Measurements from ENCODE around the gene HLA-F. TPM values are rescaled to one million over a fixed set of nuclear protein-coding genes. Genes with fewer than 3 reads are reported as not detected.
A peak's percentile ranks its signal among the peaks of the same experiment; 100 is the strongest.

HLA-F gene
- total RNA-seq, 6 experiments from 2014 or later, result 9.8 to 41.3 (median 26.4) TPM

GRCh38 chr6:29685718-29686326, 37.4 kb upstream of the HLA-F start:
- intact Hi-C loops (cut with DNase I), result no loop called here
- Histone ChIP-seq H3K4me1 (no peaks in the 10 kb centered on the region), H3K27ac (no peak overlapping the region), H3K27me3 (peaks cover 0 to 2% of the 10 kb centered on the region in 2 donors), H3K36me3 (no peaks in the 10 kb centered on the region), H3K9me3 (no peaks in the 10 kb centered on the region), H3K4me3 (peak overlapping the region in 1 of 3 donors; percentile 14)
- 47% methylated on average over 14 of the region's 15 CpGs for WGBS (ENCODE audit: insufficient coverage, low coverage, low lambda C conversion rate, missing lambda C conversion rate)
- DNase-seq (no peak), ATAC-seq (peak in 1 of 4 donors; percentile 72)
- TF ChIP-seq POLR2A (IDR thresholded peaks at IDR 0.05) (no peak), CTCF (IDR thresholded peaks at IDR 0.05) (peak in 1 of 4 donors; percentile 17)

- Histone ChIP-seq H3K27me3 (no peaks in the 10 kb centered on the region), H3K9me3 (no peaks in the 10 kb centered on the region), H3K4me1 (no peaks in the 10 kb centered on the region), H3K27ac (no peak overlapping the region), H3K36me3 (no peaks in the 10 kb centered on the region), H3K4me3 (no peak overlapping the region)
- no peak for DNase-seq
- ATAC-seq, result no peak
- intact Hi-C loops (cut with DNase I), result no loop called here
- TF ChIP-seq CTCF (IDR thresholded peaks at IDR 0.05) (no peak), POLR2A (IDR thresholded peaks at IDR 0.05) (no peak)
- 0% methylated on average over 1 of the region's 3 CpGs for WGBS (ENCODE audit: insufficient coverage, low coverage, low lambda C conversion rate, missing lambda C conversion rate)
Observed at GRCh38 chr6:29694637-29695036, 28.6 kb upstream of the HLA-F start.

GRCh38 chr6:29696147-29697125, 26.8 kb upstream of the HLA-F start:
- intact Hi-C loops (cut with DNase I), result no loop called here
- WGBS (ENCODE audit: insufficient coverage, low coverage, low lambda C conversion rate, missing lambda C conversion rate), result 71% methylated on average over 8 of the region's 10 CpGs

More at GRCh38 chr6:29696147-29697125, 26.8 kb upstream of the HLA-F start:
- no peak overlapping the region for H3K4me3 ChIP-seq
- no peak for DNase-seq
- H3K9me3 ChIP-seq, result no peaks in the 10 kb centered on the region
- H3K27me3 ChIP-seq, result no peaks in the 10 kb centered on the region
- H3K4me1 ChIP-seq, result no peaks in the 10 kb centered on the region
- no peaks in the 10 kb centered on the region for H3K36me3 ChIP-seq
- H3K27ac ChIP-seq, result no peak overlapping the region
- peak; percentile 36 to 61 (median 48) for ATAC-seq
- TF ChIP-seq CTCF (IDR thresholded peaks at IDR 0.05) (peak in 3 of 4 donors; percentile 45 to 54 (median 53)), POLR2A (IDR thresholded peaks at IDR 0.05) (no peak)

Measured in right lobe of liver (tissue), 6 donors.